Panc1 (cell line): ENCODE results near the gene GID8. TPM values are rescaled to one million over a fixed set of nuclear protein-coding genes. Genes with fewer than 3 reads are reported as not detected.

Experiments
- ATAC-seq: fragments of 200-7000 bp; cut with Tn5 transposase; 2 replicates; pipeline ENCODE4 v1.9.1; 2020; ENCODE audit warnings: mild to moderate bottlenecking, moderate library complexity
- BruUV-seq: library from RNA; stranded (reverse); fragments of 400-500 nt; replicated peaks from 2 replicates; lab custom pipeline; 2021; lab: Mats Ljungman, UMichigan
- CTCF ChIA-PET: fragments of 300-600 bp; sonication (Branson Sonifier 250); formaldehyde crosslinking; loops from one replicate; lab custom pipeline; 2022; ENCODE audit warnings: antibody characterized with exemption; lab: Charles Lee
- POLR2A ChIA-PET: fragments of 300-600 bp; sonication (Branson Sonifier 250); formaldehyde crosslinking; loops from one replicate; lab custom pipeline; 2022; ENCODE audit warnings: antibody characterized with exemption; lab: Charles Lee
- DNase-seq: peaks from one replicate; pipeline ENCODE4 v3.0.0-alpha.2; 2010; ENCODE audit warnings: low read depth, low spot score
- H3K27ac ChIP-seq: 2 replicates; pipeline ENCODE4 v1.5.1; 2011; ENCODE audit warnings: mild to moderate bottlenecking, low read length, inconsistent platforms
- H3K27me3 ChIP-seq: fragments of 200-500 bp; sonication (Bioruptor generic); 2 replicates; pipeline ENCODE4 v1.6.0; 2014; ENCODE audit warnings: low read length, inconsistent platforms; ENCODE audit not compliant: control insufficient read depth, insufficient read depth
- H3K36me3 ChIP-seq: fragments of 200-500 bp; sonication (Bioruptor generic); 2 replicates; pipeline ENCODE4 v1.5.1; 2014; ENCODE audit warnings: inconsistent platforms, mild to moderate bottlenecking, low read length, moderate library complexity; ENCODE audit not compliant: control insufficient read depth, insufficient read depth
- H3K4me1 ChIP-seq: 2 replicates; pipeline ENCODE4 v1.5.1; 2011; ENCODE audit warnings: inconsistent platforms, mild to moderate bottlenecking, low read length, moderate library complexity; ENCODE audit not compliant: control insufficient read depth, insufficient read depth
- H3K4me3 ChIP-seq, 2 experiments: 2 replicates each; pipeline ENCODE4 v1.5.1; 2011 to 2012; ENCODE audit warnings: low read depth in 2 of 2, low read length in 2 of 2, mild to moderate bottlenecking in 2 of 2, inconsistent platforms in 1 of 2, moderate library complexity in 1 of 2
- H3K9me3 ChIP-seq: fragments of 200-500 bp; sonication (Bioruptor generic); 2 replicates; pipeline ENCODE4 v1.5.1; 2014; ENCODE audit warnings: low read depth, mild to moderate bottlenecking, inconsistent platforms, low read length, moderate library complexity; ENCODE audit not compliant: control insufficient read depth, insufficient read depth
- POLR2AphosphoS5 ChIP-seq: IDR thresholded peaks from 2 replicates; pipeline ENCODE4 v1.6.1; 2012; ENCODE audit warnings: mild to moderate bottlenecking, low read depth, low read length, moderate library complexity
- SIN3A ChIP-seq: IDR thresholded peaks from 2 replicates; pipeline ENCODE4 v1.6.1; 2012; ENCODE audit warnings: low read depth, mild to moderate bottlenecking, low read length, moderate library complexity, borderline replicate concordance; ENCODE audit not compliant: insufficient read depth
- TCF7L2 ChIP-seq: IDR thresholded peaks from 2 replicates; pipeline ENCODE4 v1.6.1; 2011; ENCODE audit warnings: mild to moderate bottlenecking, low read depth, low read length, inconsistent platforms
- in situ Hi-C: cut with HindIII; loops from 2 replicates; pipeline ENCODE4 v1.10.0; 2016; ENCODE audit warnings: low sequenced_read_pairs, low pct_unique_long_range_greater_than_20kb
- intact Hi-C: fragments of 100-400 bp; cut with micrococcal nuclease; formaldehyde crosslinking; loops from one replicate; pipeline ENCODE4 v1.10.0; 2022; ENCODE audit not compliant: unreplicated experiment
- total RNA-seq: library from RNA; stranded (reverse); gene quantifications from one replicate; pipeline ENCODE4 v1.2.1, GENCODE V29; 2021; ENCODE audit not compliant: unreplicated experiment
- TF ChIP-seq, protein P1 (sequence below): fragments of 450-650 bp; IDR thresholded peaks from 2 replicates; pipeline ENCODE4 v1.5.1; 2017; ENCODE audit warnings: mild to moderate bottlenecking
- TF ChIP-seq, protein P2 (sequence below), 2 experiments: IDR thresholded peaks; 2 replicates each; pipeline ENCODE4 v1.6.1; 2011 to 2012; ENCODE audit warnings: low read depth in 2 of 2, control low read depth in 1 of 2, low read length in 1 of 2, mild to moderate bottlenecking in 1 of 2, moderate library complexity in 1 of 2; ENCODE audit not compliant: insufficient read depth in 1 of 2

Gene GID8
- total RNA-seq, 1 experiment from 2014 or later: 37.3 TPM

DNA sequence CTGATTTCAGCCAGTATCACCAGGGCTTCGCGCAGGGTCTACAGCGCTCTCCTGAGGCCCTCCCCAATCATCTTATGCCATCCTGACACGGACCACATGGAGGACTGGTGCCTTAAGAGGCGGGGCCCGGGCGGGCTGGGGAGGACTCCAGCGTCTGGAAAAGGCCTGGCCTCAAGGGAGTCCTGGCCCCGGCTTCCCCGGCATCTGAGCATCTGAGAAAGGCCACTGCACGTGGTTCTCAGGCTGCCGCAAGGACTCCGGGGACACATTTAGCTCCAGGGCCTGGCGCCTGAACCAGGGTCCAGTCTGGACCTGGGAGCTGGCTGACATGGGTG lies 47.5 kb downstream of the GID8 start:
- H3K9me3 ChIP-seq: no peaks in the 10 kb centered on the region
- H3K27ac ChIP-seq: no peak overlapping the region
- intact Hi-C loops: no loop called here
- ATAC-seq: no peak
- TF ChIP-seq, protein P1, sequence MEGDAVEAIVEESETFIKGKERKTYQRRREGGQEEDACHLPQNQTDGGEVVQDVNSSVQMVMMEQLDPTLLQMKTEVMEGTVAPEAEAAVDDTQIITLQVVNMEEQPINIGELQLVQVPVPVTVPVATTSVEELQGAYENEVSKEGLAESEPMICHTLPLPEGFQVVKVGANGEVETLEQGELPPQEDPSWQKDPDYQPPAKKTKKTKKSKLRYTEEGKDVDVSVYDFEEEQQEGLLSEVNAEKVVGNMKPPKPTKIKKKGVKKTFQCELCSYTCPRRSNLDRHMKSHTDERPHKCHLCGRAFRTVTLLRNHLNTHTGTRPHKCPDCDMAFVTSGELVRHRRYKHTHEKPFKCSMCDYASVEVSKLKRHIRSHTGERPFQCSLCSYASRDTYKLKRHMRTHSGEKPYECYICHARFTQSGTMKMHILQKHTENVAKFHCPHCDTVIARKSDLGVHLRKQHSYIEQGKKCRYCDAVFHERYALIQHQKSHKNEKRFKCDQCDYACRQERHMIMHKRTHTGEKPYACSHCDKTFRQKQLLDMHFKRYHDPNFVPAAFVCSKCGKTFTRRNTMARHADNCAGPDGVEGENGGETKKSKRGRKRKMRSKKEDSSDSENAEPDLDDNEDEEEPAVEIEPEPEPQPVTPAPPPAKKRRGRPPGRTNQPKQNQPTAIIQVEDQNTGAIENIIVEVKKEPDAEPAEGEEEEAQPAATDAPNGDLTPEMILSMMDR: no peak
- no peak for TF ChIP-seq POLR2AphosphoS5
- no peak for TF ChIP-seq SIN3A
- TF ChIP-seq, protein P2, sequence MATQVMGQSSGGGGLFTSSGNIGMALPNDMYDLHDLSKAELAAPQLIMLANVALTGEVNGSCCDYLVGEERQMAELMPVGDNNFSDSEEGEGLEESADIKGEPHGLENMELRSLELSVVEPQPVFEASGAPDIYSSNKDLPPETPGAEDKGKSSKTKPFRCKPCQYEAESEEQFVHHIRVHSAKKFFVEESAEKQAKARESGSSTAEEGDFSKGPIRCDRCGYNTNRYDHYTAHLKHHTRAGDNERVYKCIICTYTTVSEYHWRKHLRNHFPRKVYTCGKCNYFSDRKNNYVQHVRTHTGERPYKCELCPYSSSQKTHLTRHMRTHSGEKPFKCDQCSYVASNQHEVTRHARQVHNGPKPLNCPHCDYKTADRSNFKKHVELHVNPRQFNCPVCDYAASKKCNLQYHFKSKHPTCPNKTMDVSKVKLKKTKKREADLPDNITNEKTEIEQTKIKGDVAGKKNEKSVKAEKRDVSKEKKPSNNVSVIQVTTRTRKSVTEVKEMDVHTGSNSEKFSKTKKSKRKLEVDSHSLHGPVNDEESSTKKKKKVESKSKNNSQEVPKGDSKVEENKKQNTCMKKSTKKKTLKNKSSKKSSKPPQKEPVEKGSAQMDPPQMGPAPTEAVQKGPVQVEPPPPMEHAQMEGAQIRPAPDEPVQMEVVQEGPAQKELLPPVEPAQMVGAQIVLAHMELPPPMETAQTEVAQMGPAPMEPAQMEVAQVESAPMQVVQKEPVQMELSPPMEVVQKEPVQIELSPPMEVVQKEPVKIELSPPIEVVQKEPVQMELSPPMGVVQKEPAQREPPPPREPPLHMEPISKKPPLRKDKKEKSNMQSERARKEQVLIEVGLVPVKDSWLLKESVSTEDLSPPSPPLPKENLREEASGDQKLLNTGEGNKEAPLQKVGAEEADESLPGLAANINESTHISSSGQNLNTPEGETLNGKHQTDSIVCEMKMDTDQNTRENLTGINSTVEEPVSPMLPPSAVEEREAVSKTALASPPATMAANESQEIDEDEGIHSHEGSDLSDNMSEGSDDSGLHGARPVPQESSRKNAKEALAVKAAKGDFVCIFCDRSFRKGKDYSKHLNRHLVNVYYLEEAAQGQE (IDR thresholded peaks at IDR 0.05; ENCODE audit: insufficient read depth in 1 of 2, low read depth in 2 of 2, low read length in 1 of 2): no peak
- no peak for TF ChIP-seq TCF7L2
- in situ Hi-C loops: no loop called here
- no peaks in the 10 kb centered on the region for H3K27me3 ChIP-seq
- BruUV-seq: no TSS peak
- no peak for DNase-seq
- no peak overlapping the region for H3K4me3 ChIP-seq
- peaks cover 6% of the 10 kb centered on the region; the same call in 1 of the 2 replicates for H3K4me1 ChIP-seq
- POLR2A ChIA-PET: no interaction called here
- CTCF ChIA-PET: interaction anchor here (0.6 kb wide), 1 partner anchor 485 kb away, joined by 6 read pairs; no protein-coding TSS in a partner anchor
- no peaks in the 10 kb centered on the region for H3K36me3 ChIP-seq

DNA sequence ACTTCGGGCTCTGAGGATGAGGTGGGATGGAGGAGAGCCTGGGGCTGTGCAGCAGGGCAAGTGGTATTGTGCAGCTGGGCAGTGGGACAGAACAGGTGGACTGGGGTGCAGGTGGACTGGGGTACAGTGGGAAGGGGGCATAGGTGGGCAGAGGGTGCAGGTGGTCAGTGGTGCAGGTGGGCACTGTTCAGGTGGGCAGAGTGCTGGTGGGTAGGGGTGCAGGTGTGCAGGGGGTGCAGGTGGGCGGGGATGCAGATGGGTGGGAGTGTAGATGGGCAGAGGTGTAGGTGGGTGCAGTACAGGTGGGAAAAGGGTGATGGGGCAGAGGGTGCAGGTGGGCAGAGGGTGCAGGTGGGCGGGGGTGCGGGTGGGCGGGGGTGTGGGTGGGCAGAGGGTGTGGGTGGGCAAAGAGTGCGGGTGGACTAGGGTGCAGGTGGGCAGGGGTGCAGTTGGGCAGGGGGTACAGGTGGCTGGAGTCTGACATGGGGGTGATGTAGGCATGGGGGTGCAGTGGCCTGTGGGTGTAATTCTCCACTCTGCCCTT lies 48.4 kb downstream of the GID8 start:
- H3K27ac ChIP-seq: no peak overlapping the region
- H3K36me3 ChIP-seq: no peaks in the 10 kb centered on the region
- H3K27me3 ChIP-seq: no peaks in the 10 kb centered on the region
- no peak overlapping the region for H3K4me3 ChIP-seq
- ATAC-seq (no peak), DNase-seq (no peak)
- ChIA-PET CTCF (no interaction called here), POLR2A (no interaction called here)
- intact Hi-C loops (no loop called here), in situ Hi-C loops (no loop called here)
- no TSS peak for BruUV-seq
- no peak for TF ChIP-seq SIN3A
- no peak for TF ChIP-seq TCF7L2
- TF ChIP-seq, protein P1: no peak
- no peak for TF ChIP-seq POLR2AphosphoS5
- TF ChIP-seq, protein P2 (IDR thresholded peaks at IDR 0.05; ENCODE audit: insufficient read depth in 1 of 2, low read depth in 2 of 2, low read length in 1 of 2): no peak
- H3K9me3 ChIP-seq: no peaks in the 10 kb centered on the region
- peaks cover 6% of the 10 kb centered on the region; the same call in 1 of the 2 replicates for H3K4me1 ChIP-seq
